Measurements from ENCODE around the gene EMC7.
A peak's percentile ranks its signal among the peaks of the same experiment; 100 is the strongest.

The EMC7 gene

GRCh38 chr15:34070003-34070402 lies 31.7 kb downstream of the EMC7 start:
- no peak overlapping the region for H3K4me3 ChIP-seq (replicated peaks in 1 of 2; ENCODE audit: low read depth in 2 of 2, low read length in 2 of 2)
- no peak for TF ChIP-seq CTCF (IDR thresholded peaks at IDR 0.05; ENCODE audit: low read depth, low read length)

GRCh38 chr15:34065941-34066340 lies 35.7 kb downstream of the EMC7 start:
- no peak overlapping the region for H3K4me3 ChIP-seq (replicated peaks in 1 of 2; ENCODE audit: low read depth in 2 of 2, low read length in 2 of 2)
- no peak for DNase-seq (ENCODE audit: low read depth in 2 of 2)
- no peak for TF ChIP-seq CTCF (IDR thresholded peaks at IDR 0.05; ENCODE audit: low read depth, low read length)

More at GRCh38 chr15:34070003-34070402, 31.7 kb downstream of the EMC7 start:
- DNase-seq (ENCODE audit: low read depth in 2 of 2): no peak

GRCh38 chr15:34065261-34065660 lies 36.4 kb downstream of the EMC7 start:
- H3K4me3 ChIP-seq (replicated peaks in 1 of 2; ENCODE audit: low read depth in 2 of 2, low read length in 2 of 2): no peak overlapping the region
- no peak for TF ChIP-seq CTCF (IDR thresholded peaks at IDR 0.05; ENCODE audit: low read depth, low read length)
- DNase-seq (ENCODE audit: low read depth in 2 of 2): no peak

GRCh38 chr15:34064438-34064837 lies 37.2 kb downstream of the EMC7 start:
- H3K4me3 ChIP-seq (replicated peaks in 1 of 2; ENCODE audit: low read depth in 2 of 2, low read length in 2 of 2): no peak overlapping the region
- TF ChIP-seq CTCF (IDR thresholded peaks at IDR 0.05; ENCODE audit: low read depth, low read length): no peak
- DNase-seq (ENCODE audit: low read depth in 2 of 2): peak in 1 of 2 donors; percentile 18

- no peak overlapping the region for H3K4me3 ChIP-seq (replicated peaks in 1 of 2; ENCODE audit: low read depth in 2 of 2, low read length in 2 of 2)
- DNase-seq (ENCODE audit: low read depth in 2 of 2): no peak
- no peak for TF ChIP-seq CTCF (IDR thresholded peaks at IDR 0.05; ENCODE audit: low read depth, low read length)
Observed at GRCh38 chr15:34059946-34060345, 41.7 kb downstream of the EMC7 start.

GRCh38 chr15:34059476-34059875 lies 42.2 kb downstream of the EMC7 start:
- H3K4me3 ChIP-seq (replicated peaks in 1 of 2; ENCODE audit: low read depth in 2 of 2, low read length in 2 of 2): no peak overlapping the region
- DNase-seq (ENCODE audit: low read depth in 2 of 2): no peak
- TF ChIP-seq CTCF (IDR thresholded peaks at IDR 0.05; ENCODE audit: low read depth, low read length): no peak

GRCh38 chr15:34056911-34057310 lies 44.8 kb downstream of the EMC7 start:
- peak in 1 of 2 donors; percentile 38 for DNase-seq (ENCODE audit: low read depth in 2 of 2)
- H3K4me3 ChIP-seq (replicated peaks in 1 of 2; ENCODE audit: low read depth in 2 of 2, low read length in 2 of 2): no peak overlapping the region
- TF ChIP-seq CTCF (IDR thresholded peaks at IDR 0.05; ENCODE audit: low read depth, low read length): no peak

All from cardiac fibroblast (primary cell).